HepG2 (cell line): ENCODE data around the gene SRCAP. TPM values are rescaled to one million over a fixed set of nuclear protein-coding genes. Genes with fewer than 3 reads are reported as not detected.

Experiments used
- ATAC-seq: fragments of 200-7000 bp; cut with Tn5 transposase; 3 replicates; pipeline ENCODE4 v1.9.1; 2020; ENCODE audit warnings: mild to moderate bottlenecking, moderate library complexity
- BruUV-seq: library from RNA; stranded (reverse); fragments of 400-500 nt; replicated peaks from 2 replicates; lab custom pipeline; 2021; lab: Mats Ljungman, UMichigan
- CTCF ChIA-PET: fragments of 300-600 bp; formaldehyde crosslinking; extraction: SDS; loops from one replicate; lab custom pipeline; 2021; ENCODE audit warnings: low total read pairs, inconsistent platforms, low intra/inter-chr PET ratio; lab: Yijun Ruan, JAX
- POLR2A ChIA-PET: fragments of 350-600 bp; sonication (Branson Sonifier 250); formaldehyde crosslinking; loops from one replicate; lab custom pipeline; 2020; ENCODE audit warnings: antibody characterized with exemption, inconsistent platforms; lab: Yijun Ruan, JAX
- DNase-seq: peaks from one replicate; pipeline ENCODE4 v3.0.0-alpha.2; 2015; ENCODE audit warnings: low spot score
- FAIRE-seq: peaks from 3 replicates; lab custom pipeline; 2011; peaks lifted over from hg19 to GRCh38; lab: Jason Lieb, UNC
- H2AFZ ChIP-seq: one replicate; pipeline ENCODE4 v1.6.1; 2011; ENCODE audit warnings: low read length, inconsistent platforms
- H3K27ac ChIP-seq: fragments of 300-600 bp; 3 replicates; pipeline ENCODE4 v1.8.0; 2011; ENCODE audit warnings: mixed run types, mild to moderate bottlenecking, mixed read lengths, low read length, inconsistent platforms; ENCODE audit not compliant: insufficient read depth; ENCODE audit errors: extremely low read length
- H3K27me3 ChIP-seq, 2 experiments: fragments of 200-600 bp in 1 of 2; 2 replicates in 1 of 2; 3 replicates in 1 of 2; pipeline versions ENCODE4 v1.6.0 to v1.8.0; 2011; ENCODE audit warnings: low read length in 2 of 2, mild to moderate bottlenecking in 2 of 2, moderate library complexity in 2 of 2, inconsistent platforms in 1 of 2; ENCODE audit not compliant: insufficient read depth in 2 of 2, control insufficient read depth in 1 of 2
- H3K36me3 ChIP-seq, 2 experiments: fragments of 200-600 bp in 1 of 2; replicated peaks in 1 of 2; 2 replicates in 1 of 2; 3 replicates in 1 of 2; pipeline versions ENCODE4 v1.5.1 to v1.8.0; 2011; ENCODE audit warnings: low read length in 2 of 2, inconsistent platforms in 1 of 2; ENCODE audit not compliant: insufficient read depth in 2 of 2, control insufficient read depth in 1 of 2
- H3K4me1 ChIP-seq: 2 replicates; pipeline ENCODE4 v1.5.1; 2012; ENCODE audit warnings: low read length, inconsistent platforms; ENCODE audit not compliant: insufficient read depth
- H3K4me2 ChIP-seq: 2 replicates; pipeline ENCODE4 v1.6.0; 2011; ENCODE audit warnings: low read depth, low read length, inconsistent platforms
- H3K4me3 ChIP-seq, 3 experiments: fragments of 200-600 bp in 1 of 3; sonication (generic), shearing (Covaris generic) in 1 of 3; replicated peaks in 1 of 3; 2 replicates each; pipeline ENCODE4 v1.5.1; 2011 to 2016; ENCODE audit warnings: low read length in 3 of 3, inconsistent platforms in 2 of 3, low read depth in 2 of 3, mild to moderate bottlenecking in 2 of 3, control low read depth in 1 of 3, mixed read lengths in 1 of 3; ENCODE audit not compliant: insufficient read depth in 1 of 3
- H3K79me2 ChIP-seq: one replicate; pipeline ENCODE4 v1.6.1; 2011; ENCODE audit warnings: low read length, inconsistent platforms; ENCODE audit not compliant: insufficient read depth
- H3K9ac ChIP-seq: 2 replicates; pipeline ENCODE4 v1.6.0; 2011; ENCODE audit warnings: mild to moderate bottlenecking, low read depth, low read length, inconsistent platforms; ENCODE audit not compliant: insufficient read depth
- H3K9me3 ChIP-seq: 2 replicates; pipeline ENCODE4 v1.5.1; 2012; ENCODE audit warnings: mild to moderate bottlenecking, low read length
- H4K20me1 ChIP-seq: 2 replicates; pipeline ENCODE4 v1.6.0; 2011; ENCODE audit warnings: inconsistent platforms, mild to moderate bottlenecking, low read length, moderate library complexity; ENCODE audit not compliant: insufficient read depth
- MAFF ChIP-seq: IDR thresholded peaks from 2 replicates; pipeline ENCODE4 v1.6.1; 2011; ENCODE audit warnings: low read depth, low read length, improper control_type of control experiment
- MAFK ChIP-seq, 2 experiments: IDR thresholded peaks in 1 of 2; conservative IDR thresholded peaks in 1 of 2; 2 replicates each; pipeline ENCODE4 v1.6.1; 2011; ENCODE audit warnings: improper control_type of control experiment in 2 of 2, low read length in 2 of 2
- PAXIP1 ChIP-seq: sonication (generic); formaldehyde crosslinking; conservative IDR thresholded peaks from 2 replicates; pipeline ENCODE4 v1.4.0; 2020; ENCODE audit warnings: mild to moderate bottlenecking, missing genetic modification reagents, moderate library complexity
- POLR2G ChIP-seq: fragments of 200-400 bp; formaldehyde crosslinking; IDR thresholded peaks from 2 replicates; pipeline ENCODE4 v1.6.1; 2018; ENCODE audit warnings: mild to moderate bottlenecking, low read depth, low read length, moderate library complexity
- RBM22 ChIP-seq: fragments of 200-400 bp; formaldehyde crosslinking; optimal IDR thresholded peaks from 2 replicates; pipeline ENCODE3; 2017; ENCODE audit warnings: mild to moderate bottlenecking, low read length, moderate library complexity
- WGBS: methylation state at CpG from one replicate; pipeline ENCODE4 v1.1.6; 2017; ENCODE audit warnings: low lambda C conversion rate; 5-methylcytosine and 5-hydroxymethylcytosine counted together
- in situ Hi-C: cut with HindIII; loops from 2 replicates; pipeline ENCODE4 v1.10.0; 2017; ENCODE audit warnings: low pct_unique_long_range_greater_than_20kb; ENCODE audit not compliant: extremely low pct_ligation_motif_present
- intact Hi-C: fragments of 100-400 bp; cut with micrococcal nuclease; formaldehyde crosslinking; loops from one replicate; pipeline ENCODE4 v1.10.0; 2022; ENCODE audit not compliant: unreplicated experiment
- polyA plus RNA-seq, 8 experiments: library from polyadenylated mRNA; depleted of rRNA in 3 of 8; stranded (reverse) in 7 of 8; unstranded in 1 of 8; fragments of >200 nt; fragmentation: Illumina TruSeq in 4 of 8; extraction: Trizol in 4 of 8; gene quantifications; 2 replicates each; pipeline versions ENCODE4 v1.2.1 to v1.2.3, GENCODE V29; 2011 to 2016; ENCODE audit warnings: low read depth in 4 of 8, missing spikeins in 1 of 8, mixed read lengths in 1 of 8; ENCODE audit not compliant: insufficient read depth in 1 of 8
- total RNA-seq, 5 experiments: library from RNA; depleted of rRNA; stranded (reverse); fragments of >200 nt; fragmentation: Illumina TruSeq; extraction: Trizol; gene quantifications; 2 replicates each; pipeline ENCODE4 v1.2.3, GENCODE V29; 2016; ENCODE audit warnings: low read depth in 1 of 5
- TF ChIP-seq, protein P1 (sequence below): sonication (generic); formaldehyde crosslinking; IDR thresholded peaks from 2 replicates; pipeline ENCODE4 v1.5.1; 2020; ENCODE audit warnings: missing genetic modification reagents, mild to moderate bottlenecking, borderline replicate concordance

Gene SRCAP
- total and polyA plus RNA-seq, 2 of the 13 experiments (the other 11 are each of a cell fraction or from before 2014, with no cell fraction given): 4.9 to 9.0 TPM

DNA sequence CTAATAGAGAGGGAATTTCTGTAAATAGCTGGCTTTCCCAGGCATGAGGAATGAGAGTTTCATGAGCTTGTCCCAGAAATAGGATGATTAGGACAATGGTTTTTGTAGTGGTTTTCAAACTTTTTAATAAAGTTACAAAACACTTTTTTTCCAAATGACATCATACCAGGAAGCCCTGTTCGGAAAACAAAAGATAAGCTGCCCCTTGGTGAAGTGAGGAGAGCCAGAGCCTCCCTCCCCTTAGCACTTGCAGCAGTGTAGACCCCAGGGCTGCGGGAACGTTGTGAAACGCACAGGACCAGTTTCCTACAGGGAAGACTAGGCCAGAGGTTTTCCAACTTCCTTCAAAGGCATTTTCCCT lies 33.2 kb upstream of the SRCAP start:
- Histone ChIP-seq H3K4me2 (no peak overlapping the region), H3K36me3 (peaks cover 61 to 87% of the 10 kb centered on the region in 2 experiments), H3K4me1 (peaks cover 20% of the 10 kb centered on the region), H3K9ac (no peak overlapping the region), H2AFZ (no peak overlapping the region), H3K79me2 (peaks cover 29% of the 10 kb centered on the region), H3K4me3 (no peak overlapping the region), H3K27me3 (no peaks in the 10 kb centered on the region), H3K9me3 (no peaks in the 10 kb centered on the region)
- no peak for ATAC-seq
- intact Hi-C loops: no loop called here
- CTCF ChIA-PET: no interaction called here
- POLR2A ChIA-PET: interaction anchor here (0.9 kb wide), 1 partner anchor 25 kb away, joined by 3 read pairs; no protein-coding TSS in a partner anchor
- no TSS peak for BruUV-seq
- 98% methylated on average over 4 of the region's 4 CpGs for WGBS
- FAIRE-seq: no peak
- no peak for DNase-seq
- 0 out of 2 replicates have a peak, but pooled peaks have one; percentile 10 for TF ChIP-seq POLR2G
- TF ChIP-seq PAXIP1 (CRISPR knock-in tag): no peak
- TF ChIP-seq, all 625 proteins: peak for 1
- Histone ChIP-seq H3K27ac (no peak overlapping the region), H4K20me1 (peaks cover 17% of the 10 kb centered on the region; the same call in 1 of the 2 replicates)
- in situ Hi-C loops: loop anchor here (25.0 kb wide), 1 partner anchor 854 kb away; the partner anchor contains the start of genes MAZ, MVP, PAGR1 and PRRT2

DNA sequence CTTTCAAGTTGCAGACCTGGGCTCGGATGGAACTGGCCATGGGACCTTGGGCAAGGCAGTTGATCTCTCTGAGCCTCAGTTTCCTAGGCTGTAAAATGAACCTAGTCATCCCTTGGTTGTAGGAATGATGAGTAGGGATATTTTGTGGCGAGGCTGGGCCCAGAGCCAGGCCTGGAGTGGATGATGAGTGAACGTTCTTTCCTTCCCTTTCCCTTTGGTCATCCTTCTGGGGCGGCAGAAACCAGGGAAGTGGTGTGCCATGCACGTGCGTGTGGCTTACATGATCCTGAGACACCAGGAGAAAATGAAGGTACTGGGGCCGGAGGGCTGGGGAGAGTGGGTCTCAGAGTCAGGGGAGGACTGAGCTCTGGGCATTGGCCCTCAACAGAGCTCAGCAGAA lies 32.3 kb upstream of the SRCAP start:
- WGBS: 99% methylated on average over 7 of the region's 7 CpGs
- peaks cover 20% of the 10 kb centered on the region for H3K79me2 ChIP-seq
- H3K9me3 ChIP-seq: no peaks in the 10 kb centered on the region
- H3K4me3 ChIP-seq: no peak overlapping the region
- in situ Hi-C loops: loop anchor here (25.0 kb wide), 1 partner anchor 854 kb away; the partner anchor contains the start of genes MAZ, MVP, PAGR1 and PRRT2
- CTCF ChIA-PET: no interaction called here
- no peak for ATAC-seq
- no peak overlapping the region for H3K4me2 ChIP-seq
- peaks cover 57 to 79% of the 10 kb centered on the region in 2 experiments for H3K36me3 ChIP-seq
- peaks cover 12% of the 10 kb centered on the region for H3K4me1 ChIP-seq
- no peak for DNase-seq
- intact Hi-C loops: no loop called here
- 0 out of 2 replicates have a peak, but pooled peaks have one; percentile 8 for TF ChIP-seq MAFF
- TF ChIP-seq MAFK (conservative IDR thresholded peaks at IDR 0.05 in 1 of 2, IDR thresholded peaks at IDR 0.05 in 1 of 2; ENCODE audit: low read length in 2 of 2): peak; percentile 24 to 50; a peak in 2 of 4 replicates
- TF ChIP-seq, protein P1, sequence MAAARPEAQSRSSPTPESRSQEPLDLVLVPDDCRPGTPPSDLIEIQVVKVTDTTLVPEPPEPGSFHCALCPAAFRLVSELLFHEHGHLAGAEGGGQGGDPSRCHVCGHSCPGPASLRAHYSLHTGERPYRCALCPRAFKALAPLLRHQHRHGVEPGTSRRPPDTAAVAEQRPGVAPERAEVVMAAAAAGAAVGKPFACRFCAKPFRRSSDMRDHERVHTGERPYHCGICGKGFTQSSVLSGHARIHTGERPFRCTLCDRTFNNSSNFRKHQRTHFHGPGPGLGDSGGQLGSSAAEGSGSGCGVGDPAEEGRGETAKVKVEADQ: no peak
- TF ChIP-seq RBM22: peak; percentile 28
- BruUV-seq: no TSS peak
- no peaks in the 10 kb centered on the region for H3K27me3 ChIP-seq
- no peak for FAIRE-seq
- no peak overlapping the region for H3K9ac ChIP-seq
- H3K27ac ChIP-seq: no peak overlapping the region
- H4K20me1 ChIP-seq: peaks cover 9% of the 10 kb centered on the region; the same call in 1 of the 2 replicates
- no peak overlapping the region for H2AFZ ChIP-seq
- POLR2A ChIA-PET: interaction anchor here (0.8 kb wide), 1 partner anchor 8 kb away, joined by 3 read pairs; no protein-coding TSS in a partner anchor
